ENCODE results near the gene RASA3.

Gene RASA3

DNA sequence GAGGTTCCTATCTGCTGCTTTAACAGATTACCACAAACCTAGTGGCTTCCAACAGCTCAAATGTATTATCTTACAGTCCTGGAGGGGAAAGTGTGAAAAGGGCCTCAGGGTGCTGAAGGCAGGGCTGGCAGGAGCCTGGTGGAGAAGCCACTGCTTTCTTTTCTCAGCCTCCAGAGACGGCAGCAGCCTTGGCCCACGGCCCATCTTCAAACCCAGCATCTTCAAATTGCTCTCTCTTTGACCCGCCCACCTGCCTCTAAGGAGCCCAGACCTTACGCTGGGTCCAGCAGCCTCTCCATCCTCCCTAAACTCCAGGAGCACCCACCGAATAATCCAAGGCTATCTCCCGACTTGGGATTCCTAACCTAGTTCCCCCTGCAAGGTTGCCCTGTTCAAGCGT is 194.2 kb downstream of the RASA3 start:
- Histone ChIP-seq H3K27ac (ENCODE audit: low read length) (no peak overlapping the region), H3K79me2 (ENCODE audit: low read length) (no peaks in the 10 kb centered on the region), H3K36me3 (replicated peaks; ENCODE audit: insufficient read depth, low read length) (no peaks in the 10 kb centered on the region), H2AFZ (ENCODE audit: low read length) (no peak overlapping the region), H3K4me2 (ENCODE audit: low read depth, low read length) (no peak overlapping the region), H3K4me3 (ENCODE audit: low read length) (no peak overlapping the region), H3K9me3 (replicated peaks; ENCODE audit: insufficient read depth, low read length) (no peaks in the 10 kb centered on the region), H3K4me1 (ENCODE audit: low read length) (no peaks in the 10 kb centered on the region), H3K9me2 (replicated peaks; ENCODE audit: insufficient read depth, low read length) (no peaks in the 10 kb centered on the region), H4K20me1 (ENCODE audit: insufficient read depth, low read length) (no peaks in the 10 kb centered on the region), H3K27me3 (replicated peaks; ENCODE audit: insufficient read depth, low read length) (no peaks in the 10 kb centered on the region), H3F3A (ENCODE audit: insufficient read depth, low read length) (no peaks in the 10 kb centered on the region), H3K9ac (ENCODE audit: low read length) (no peak overlapping the region)
- TF ChIP-seq EZH2 (optimal IDR thresholded peaks at IDR 0.05; ENCODE audit: low read depth, low read length) (no peak), EZH2phosphoT487 (IDR thresholded peaks at IDR 0.05; ENCODE audit: low read length) (no peak)
- TF ChIP-seq, protein P1, sequence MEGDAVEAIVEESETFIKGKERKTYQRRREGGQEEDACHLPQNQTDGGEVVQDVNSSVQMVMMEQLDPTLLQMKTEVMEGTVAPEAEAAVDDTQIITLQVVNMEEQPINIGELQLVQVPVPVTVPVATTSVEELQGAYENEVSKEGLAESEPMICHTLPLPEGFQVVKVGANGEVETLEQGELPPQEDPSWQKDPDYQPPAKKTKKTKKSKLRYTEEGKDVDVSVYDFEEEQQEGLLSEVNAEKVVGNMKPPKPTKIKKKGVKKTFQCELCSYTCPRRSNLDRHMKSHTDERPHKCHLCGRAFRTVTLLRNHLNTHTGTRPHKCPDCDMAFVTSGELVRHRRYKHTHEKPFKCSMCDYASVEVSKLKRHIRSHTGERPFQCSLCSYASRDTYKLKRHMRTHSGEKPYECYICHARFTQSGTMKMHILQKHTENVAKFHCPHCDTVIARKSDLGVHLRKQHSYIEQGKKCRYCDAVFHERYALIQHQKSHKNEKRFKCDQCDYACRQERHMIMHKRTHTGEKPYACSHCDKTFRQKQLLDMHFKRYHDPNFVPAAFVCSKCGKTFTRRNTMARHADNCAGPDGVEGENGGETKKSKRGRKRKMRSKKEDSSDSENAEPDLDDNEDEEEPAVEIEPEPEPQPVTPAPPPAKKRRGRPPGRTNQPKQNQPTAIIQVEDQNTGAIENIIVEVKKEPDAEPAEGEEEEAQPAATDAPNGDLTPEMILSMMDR (IDR thresholded peaks at IDR 0.05; ENCODE audit: low read length) = no peak
- DNase-seq = no peak

DNA sequence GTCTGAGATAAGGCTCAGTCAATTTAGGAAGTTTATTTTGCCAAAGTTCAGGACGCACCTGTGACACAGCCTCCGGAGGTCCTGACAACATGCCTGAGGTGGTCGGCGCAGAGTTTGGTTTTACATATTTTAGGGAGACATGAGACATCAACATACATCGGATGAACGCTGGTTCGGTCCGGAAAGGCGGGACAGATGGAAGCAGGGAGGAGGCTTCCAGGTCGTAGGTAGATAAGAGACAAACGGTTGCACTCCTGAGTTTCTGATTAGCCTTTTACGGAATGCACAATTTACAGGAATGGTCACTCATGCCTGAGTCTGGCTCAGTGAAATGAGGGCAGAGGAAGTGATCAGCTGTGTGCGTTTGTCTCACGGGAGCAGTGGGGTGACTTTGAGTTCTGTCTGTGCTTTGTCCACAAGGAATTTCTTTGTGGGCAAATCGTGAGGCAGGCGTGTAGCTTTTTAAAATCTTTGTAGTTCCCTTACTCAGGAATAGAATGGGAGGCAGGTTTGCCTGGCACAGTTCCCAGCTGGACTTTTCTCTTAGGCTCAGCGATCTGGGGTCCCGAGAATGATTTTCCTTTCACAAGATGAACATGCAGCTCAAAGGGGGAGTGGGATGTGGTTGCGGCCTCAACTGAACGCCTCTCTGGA is 194.8 kb downstream of the RASA3 start:
- H3K27me3 ChIP-seq (replicated peaks; ENCODE audit: insufficient read depth, low read length) = no peaks in the 10 kb centered on the region
- no peaks in the 10 kb centered on the region for H3K9me2 ChIP-seq (replicated peaks; ENCODE audit: insufficient read depth, low read length)
- no peak overlapping the region for H3K9ac ChIP-seq (ENCODE audit: low read length)
- no peak overlapping the region for H3K27ac ChIP-seq (ENCODE audit: low read length)
- no peak overlapping the region for H3K4me3 ChIP-seq (ENCODE audit: low read length)
- H4K20me1 ChIP-seq (ENCODE audit: insufficient read depth, low read length) = no peaks in the 10 kb centered on the region
- H3F3A ChIP-seq (ENCODE audit: insufficient read depth, low read length) = no peaks in the 10 kb centered on the region
- no peaks in the 10 kb centered on the region for H3K79me2 ChIP-seq (ENCODE audit: low read length)
- no peak for DNase-seq
- no peak for TF ChIP-seq EZH2 (optimal IDR thresholded peaks at IDR 0.05; ENCODE audit: low read depth, low read length)
- no peak for TF ChIP-seq EZH2phosphoT487 (IDR thresholded peaks at IDR 0.05; ENCODE audit: low read length)
- TF ChIP-seq, protein P1 (IDR thresholded peaks at IDR 0.05; ENCODE audit: low read length) = no peak
- H3K4me1 ChIP-seq (ENCODE audit: low read length) = no peaks in the 10 kb centered on the region
- H3K36me3 ChIP-seq (replicated peaks; ENCODE audit: insufficient read depth, low read length) = no peaks in the 10 kb centered on the region
- no peak overlapping the region for H2AFZ ChIP-seq (ENCODE audit: low read length)
- H3K4me2 ChIP-seq (ENCODE audit: low read depth, low read length) = no peak overlapping the region
- no peaks in the 10 kb centered on the region for H3K9me3 ChIP-seq (replicated peaks; ENCODE audit: insufficient read depth, low read length)

DNA sequence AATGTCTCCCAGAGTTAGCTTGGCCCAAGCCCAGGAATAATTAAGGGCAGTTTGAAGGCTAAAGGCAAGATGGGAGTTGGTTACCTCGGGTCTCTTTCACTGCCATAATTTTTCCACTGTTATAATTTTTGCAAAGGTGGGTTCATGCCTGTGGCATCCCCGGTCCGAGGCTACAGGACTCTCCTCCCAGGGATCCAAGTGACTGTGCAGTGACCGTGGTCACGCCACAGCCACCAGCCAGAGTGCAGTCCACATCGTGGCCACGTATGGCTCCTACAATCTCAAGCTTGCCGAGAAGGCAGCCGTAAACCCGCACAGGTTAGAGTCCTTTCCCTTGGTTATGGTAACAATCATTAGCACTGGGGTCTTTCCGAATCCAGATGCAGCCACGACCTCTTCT is 195.3 kb downstream of the RASA3 start:
- Histone ChIP-seq H3K4me2 (ENCODE audit: low read depth, low read length) (no peak overlapping the region), H3K9me2 (replicated peaks; ENCODE audit: insufficient read depth, low read length) (no peaks in the 10 kb centered on the region), H3K27me3 (replicated peaks; ENCODE audit: insufficient read depth, low read length) (no peaks in the 10 kb centered on the region), H3K9me3 (replicated peaks; ENCODE audit: insufficient read depth, low read length) (no peaks in the 10 kb centered on the region), H3K79me2 (ENCODE audit: low read length) (no peaks in the 10 kb centered on the region), H3K4me1 (ENCODE audit: low read length) (0 out of 2 replicates have a peak, but pooled peaks cover under 1% of the 10 kb centered on the region), H4K20me1 (ENCODE audit: insufficient read depth, low read length) (no peaks in the 10 kb centered on the region), H3K36me3 (replicated peaks; ENCODE audit: insufficient read depth, low read length) (no peaks in the 10 kb centered on the region), H3K4me3 (ENCODE audit: low read length) (no peak overlapping the region), H3F3A (ENCODE audit: insufficient read depth, low read length) (no peaks in the 10 kb centered on the region), H2AFZ (ENCODE audit: low read length) (no peak overlapping the region), H3K27ac (ENCODE audit: low read length) (no peak overlapping the region), H3K9ac (ENCODE audit: low read length) (no peak overlapping the region)
- TF ChIP-seq EZH2 (optimal IDR thresholded peaks at IDR 0.05; ENCODE audit: low read depth, low read length) = no peak
- no peak for TF ChIP-seq EZH2phosphoT487 (IDR thresholded peaks at IDR 0.05; ENCODE audit: low read length)
- TF ChIP-seq, protein P1 (IDR thresholded peaks at IDR 0.05; ENCODE audit: low read length) = no peak
- DNase-seq = no peak

Data from MM.1S (cell line).